B cell (primary cell): ENCODE results near the gene IL22RA2. TPM values are rescaled to one million over a fixed set of nuclear protein-coding genes. Genes with fewer than 3 reads are reported as not detected.

Experiments
- ATAC-seq: fragments of 200-7000 bp; cut with Tn5 transposase; one replicate; pipeline ENCODE4 v1.10.0; 2021; ENCODE audit warnings: low read depth, mild to moderate bottlenecking, moderate number of reproducible peaks, moderate library complexity
- CTCF ChIA-PET: fragments of 350-600 bp; sonication (Branson Sonifier 250); formaldehyde crosslinking; loops from one replicate; lab custom pipeline; 2021; ENCODE audit warnings: antibody characterized with exemption, inconsistent platforms; lab: Charles Lee
- POLR2A ChIA-PET: fragments of 350-600 bp; sonication (Branson Sonifier 250); formaldehyde crosslinking; loops from one replicate; lab custom pipeline; 2021; ENCODE audit warnings: antibody characterized with exemption; lab: Charles Lee
- DNase-seq: peaks from one replicate; pipeline ENCODE4 v3.0.0; 2013
- H2AFZ ChIP-seq: 2 replicates; pipeline ENCODE4 v1.6.1; 2012; ENCODE audit warnings: mild to moderate bottlenecking, low read depth, low read length; ENCODE audit not compliant: insufficient read depth, poor library complexity, severe bottlenecking
- H3K27ac ChIP-seq, 2 donors: 1 replicate in 1 of 2; 2 replicates in 1 of 2; pipeline ENCODE4 v1.5.1; 2012 to 2013; ENCODE audit warnings: low read length in 2 of 2, mild to moderate bottlenecking in 2 of 2, moderate library complexity in 1 of 2
- H3K27me3 ChIP-seq, 4 experiments: fragments of 200-600 bp in 1 of 4; sonication (generic) in 1 of 4; replicated peaks in 1 of 4; 1 replicate in 2 of 4; 2 replicates in 2 of 4; pipeline versions ENCODE4 v1.6.1 to v1.7.0; 2013 to 2016; ENCODE audit warnings: low read length in 3 of 4, mild to moderate bottlenecking in 2 of 4, mixed read lengths in 1 of 4, moderate library complexity in 1 of 4; ENCODE audit not compliant: insufficient read depth in 4 of 4, control insufficient read depth in 3 of 4; ENCODE audit errors: control extremely low read depth in 1 of 4
- H3K36me3 ChIP-seq, 2 experiments: replicated peaks in 1 of 2; 1 replicate in 1 of 2; 2 replicates in 1 of 2; pipeline versions ENCODE4 v1.6.1 to v1.7.1; 2013; ENCODE audit warnings: low read length in 1 of 2; ENCODE audit not compliant: insufficient read depth in 2 of 2, control insufficient read depth in 1 of 2; ENCODE audit errors: control extremely low read depth in 1 of 2, extremely low read depth in 1 of 2
- H3K4me1 ChIP-seq, 2 donors: fragments of 200-600 bp in 1 of 2; sonication (generic) in 1 of 2; 1 replicate in 1 of 2; 2 replicates in 1 of 2; pipeline versions ENCODE4 v1.5.1 to v1.6.1; 2013 to 2017; ENCODE audit warnings: low read length in 2 of 2; ENCODE audit not compliant: control insufficient read depth in 2 of 2, insufficient read depth in 2 of 2
- H3K4me2 ChIP-seq: replicated peaks from 2 replicates; pipeline ENCODE3; 2012; ENCODE audit warnings: mild to moderate bottlenecking, low read depth, low read length; ENCODE audit not compliant: poor library complexity, severe bottlenecking
- H3K4me3 ChIP-seq, 5 experiments: fragments of 200-600 bp in 1 of 5; sonication (generic) in 1 of 5; 1 replicate in 3 of 5; 2 replicates in 2 of 5; pipeline versions ENCODE4 v1.5.1 to v1.7.0; 2011 to 2016; ENCODE audit warnings: low read length in 4 of 5, mild to moderate bottlenecking in 4 of 5, low read depth in 2 of 5, control low read depth in 1 of 5, moderate library complexity in 1 of 5; ENCODE audit not compliant: insufficient read depth in 1 of 5; ENCODE audit errors: control extremely low read depth in 1 of 5, extremely low read depth in 1 of 5
- H3K79me2 ChIP-seq: fragments of 200-600 bp; sonication (generic); one replicate; pipeline ENCODE4 v1.6.0; 2016; ENCODE audit warnings: low read length; ENCODE audit not compliant: control insufficient read depth, insufficient read depth
- H3K9ac ChIP-seq: fragments of 200-600 bp; sonication (generic); 2 replicates; pipeline ENCODE4 v1.6.1; 2017; ENCODE audit warnings: mild to moderate bottlenecking, low read length, moderate library complexity
- H3K9me3 ChIP-seq, 3 donors: one replicate each; pipeline versions ENCODE4 v1.6.1 to v1.7.1; 2013; ENCODE audit warnings: low read length in 2 of 3; ENCODE audit not compliant: control insufficient read depth in 2 of 3, insufficient read depth in 1 of 3; ENCODE audit errors: control extremely low read depth in 1 of 3
- H4K20me1 ChIP-seq: 2 replicates; pipeline ENCODE4 v1.6.0; 2012; ENCODE audit warnings: mild to moderate bottlenecking, low read length; ENCODE audit not compliant: insufficient read depth, control insufficient read depth, poor library complexity, severe bottlenecking
- H3K27ac Mint-ChIP-seq: one replicate; pipeline ENCODE4 v1.8.0; 2021; ENCODE audit warnings: mixed read lengths
- H3K27me3 Mint-ChIP-seq: one replicate; pipeline ENCODE4 v1.8.0; 2021; ENCODE audit warnings: mixed read lengths
- H3K4me1 Mint-ChIP-seq: one replicate; pipeline ENCODE4 v1.8.0; 2021; ENCODE audit warnings: mixed read lengths
- H3K4me3 Mint-ChIP-seq: one replicate; pipeline ENCODE4 v1.8.0; 2021; ENCODE audit warnings: mixed read lengths
- H3K9me3 Mint-ChIP-seq: one replicate; pipeline ENCODE4 v1.8.0; 2022; ENCODE audit warnings: mixed read lengths; ENCODE audit not compliant: insufficient read depth
- EZH2 ChIP-seq: IDR thresholded peaks from 2 replicates; pipeline ENCODE4 v1.6.1; 2012; ENCODE audit warnings: borderline replicate concordance, low read depth, mild to moderate bottlenecking, moderate library complexity, low read length; ENCODE audit not compliant: insufficient read depth, poor library complexity, severe bottlenecking
- WGBS: methylation state at CpG from one replicate; pipeline ENCODE4 v1.1.5; 2013; ENCODE audit warnings: missing lambda C conversion rate; ENCODE audit not compliant: insufficient coverage; 5-methylcytosine and 5-hydroxymethylcytosine counted together
- intact Hi-C: fragments of 100-400 bp; cut with micrococcal nuclease; formaldehyde crosslinking; loops from one replicate; pipeline ENCODE4 v1.10.0; 2022
- polyA plus RNA-seq: library from polyadenylated mRNA; depleted of rRNA; stranded (reverse); fragments of >200 nt; gene quantifications from 2 replicates; pipeline ENCODE4 v1.2.3, GENCODE V29; 2012
- total RNA-seq, 2 donors: library from RNA; stranded (reverse); fragments of 120-200 nt in 1 of 2; gene quantifications; 1 replicate in 1 of 2; 2 replicates in 1 of 2; pipeline versions ENCODE4 v1.2.3 to v1.2.4, GENCODE V29; 2013 to 2022
- TF ChIP-seq, protein P1 (sequence below): fragments of 200-600 bp; IDR thresholded peaks from one replicate; pipeline ENCODE4 v1.8.0; 2022; ENCODE audit warnings: antibody characterized with exemption, mild to moderate bottlenecking

Gene IL22RA2
- total and polyA plus RNA-seq, 2 donors (not counting 1 experiment from before 2014, with no cell fraction given), result not detected

DNA sequence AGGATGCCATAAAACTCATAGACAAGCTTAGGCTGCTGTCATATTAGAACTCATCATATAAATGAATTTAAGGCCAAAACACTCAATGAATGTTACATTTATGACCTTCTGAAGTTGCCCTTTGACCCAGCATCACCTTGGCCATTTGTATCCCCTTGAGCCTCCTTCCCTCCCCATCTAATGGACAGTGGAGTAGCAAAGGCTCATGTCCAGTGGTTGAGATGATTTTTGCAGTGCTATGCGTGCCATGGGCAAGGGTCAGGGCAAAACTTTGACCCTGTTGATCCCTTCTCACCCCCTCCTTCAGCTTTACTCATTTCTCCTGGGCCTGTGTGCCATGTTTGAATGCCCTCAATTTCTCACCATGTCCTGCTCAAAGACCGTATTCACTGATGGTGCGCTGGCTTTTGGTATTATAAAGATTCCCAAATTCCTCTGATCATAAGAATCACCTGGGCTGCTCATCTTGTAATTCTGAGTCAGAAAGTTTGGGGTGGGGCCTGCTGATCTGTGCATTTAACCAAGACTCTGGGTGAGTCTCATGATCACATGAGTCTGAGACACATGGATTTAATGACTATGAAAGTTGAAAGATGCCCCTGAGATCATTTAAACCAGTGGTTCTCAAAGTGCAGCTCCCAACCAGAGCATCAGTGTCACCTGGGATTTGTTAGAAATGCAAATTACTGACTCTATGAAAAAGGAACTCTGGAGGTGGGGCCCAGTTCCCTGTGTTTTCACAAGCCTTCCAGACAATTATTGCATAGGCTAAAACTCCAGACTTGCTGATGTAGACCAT is 71.2 kb downstream of the IL22RA2 start:
- ChIA-PET POLR2A (interaction anchor here (0.6 to 1.8 kb wide), 7 partner anchors 19 to 121 kb away, joined by 3 to 8 read pairs (median 5); no protein-coding TSS in a partner anchor), CTCF (interaction anchor here (0.7 to 4.0 kb wide), 13 partner anchors 8 to 286 kb away, joined by 3 to 37 read pairs (median 4); no protein-coding TSS in a partner anchor)
- peak overlapping the region; percentile 52 for H3K9ac ChIP-seq
- Mint-ChIP-seq H3K27me3 (no peaks in the 10 kb centered on the region), H3K4me3 (peak overlapping the region; percentile 86), H3K27ac (peak overlapping the region; percentile 99), H3K9me3 (no peaks in the 10 kb centered on the region), H3K4me1 (peaks cover 88% of the 10 kb centered on the region)
- H4K20me1 ChIP-seq, result no peaks in the 10 kb centered on the region
- no peaks in the 10 kb centered on the region for H3K36me3 ChIP-seq
- H3K4me3 ChIP-seq, result peak overlapping the region in 4 of 5 experiments; percentile 8 to 49 (median 16)
- no peaks in the 10 kb centered on the region for H3K27me3 ChIP-seq
- peaks cover 91% of the 10 kb centered on the region in 2 donors for H3K4me1 ChIP-seq
- peaks cover 0 to 5% (median 0%) of the 10 kb centered on the region in 3 donors for H3K9me3 ChIP-seq
- no peaks in the 10 kb centered on the region for H3K79me2 ChIP-seq
- no peak overlapping the region for H2AFZ ChIP-seq
- H3K27ac ChIP-seq, result peak overlapping the region; percentile 97
- TF ChIP-seq, protein P1, sequence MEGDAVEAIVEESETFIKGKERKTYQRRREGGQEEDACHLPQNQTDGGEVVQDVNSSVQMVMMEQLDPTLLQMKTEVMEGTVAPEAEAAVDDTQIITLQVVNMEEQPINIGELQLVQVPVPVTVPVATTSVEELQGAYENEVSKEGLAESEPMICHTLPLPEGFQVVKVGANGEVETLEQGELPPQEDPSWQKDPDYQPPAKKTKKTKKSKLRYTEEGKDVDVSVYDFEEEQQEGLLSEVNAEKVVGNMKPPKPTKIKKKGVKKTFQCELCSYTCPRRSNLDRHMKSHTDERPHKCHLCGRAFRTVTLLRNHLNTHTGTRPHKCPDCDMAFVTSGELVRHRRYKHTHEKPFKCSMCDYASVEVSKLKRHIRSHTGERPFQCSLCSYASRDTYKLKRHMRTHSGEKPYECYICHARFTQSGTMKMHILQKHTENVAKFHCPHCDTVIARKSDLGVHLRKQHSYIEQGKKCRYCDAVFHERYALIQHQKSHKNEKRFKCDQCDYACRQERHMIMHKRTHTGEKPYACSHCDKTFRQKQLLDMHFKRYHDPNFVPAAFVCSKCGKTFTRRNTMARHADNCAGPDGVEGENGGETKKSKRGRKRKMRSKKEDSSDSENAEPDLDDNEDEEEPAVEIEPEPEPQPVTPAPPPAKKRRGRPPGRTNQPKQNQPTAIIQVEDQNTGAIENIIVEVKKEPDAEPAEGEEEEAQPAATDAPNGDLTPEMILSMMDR, result no peak
- no peak for TF ChIP-seq EZH2
- H3K4me2 ChIP-seq, result peak overlapping the region; percentile 71
- 100% methylated on average over 1 of the region's 3 CpGs for WGBS
- DNase-seq (peak; percentile 80), ATAC-seq (peak; percentile 57)
- intact Hi-C loops, result loop anchor here (2.0 to 10.0 kb wide), 6 partner anchors 19 to 1303 kb away; partner anchors contain the start of genes BCLAF1, HEBP2, PEX7 and TNFAIP3
